NB4 (cell line): ENCODE measurements around the gene ZACN.

Experiments used
- MYC ChIP-seq: IDR thresholded peaks from 2 replicates; pipeline ENCODE4 v1.6.1; 2011; ENCODE audit warnings: low read depth, low read length
- POLR2A ChIP-seq: IDR thresholded peaks from 2 replicates; pipeline ENCODE4 v1.6.1; 2011; ENCODE audit warnings: mild to moderate bottlenecking; ENCODE audit not compliant: insufficient read length; ENCODE audit errors: extremely low read depth
- TF ChIP-seq, protein P1 (sequence below): IDR thresholded peaks from one replicate; pipeline ENCODE4 v1.5.1; 2012; ENCODE audit warnings: low read depth, low read length
- TF ChIP-seq, protein P2 (sequence below): IDR thresholded peaks from 2 replicates; pipeline ENCODE4 v1.6.1; 2011; ENCODE audit warnings: low read depth, low read length

DNA sequence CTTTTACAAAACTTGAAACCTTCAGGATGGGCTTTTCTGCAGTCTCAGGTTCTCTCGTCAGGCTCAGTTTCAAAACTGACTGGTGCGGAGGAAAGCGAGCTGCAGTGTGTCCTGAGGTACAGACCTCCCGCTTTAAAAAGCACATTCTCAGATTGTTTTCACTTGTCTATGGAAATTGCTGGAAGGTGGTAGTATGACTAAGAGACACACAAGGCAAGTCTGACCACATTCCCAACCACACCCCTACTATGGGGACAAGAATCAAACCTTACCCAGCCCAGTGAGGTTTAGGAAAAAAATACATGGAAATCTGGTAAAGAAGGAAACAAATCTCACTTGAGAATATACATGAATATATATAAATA, 24.9 kb upstream of the ZACN start:
- TF ChIP-seq, protein P1, sequence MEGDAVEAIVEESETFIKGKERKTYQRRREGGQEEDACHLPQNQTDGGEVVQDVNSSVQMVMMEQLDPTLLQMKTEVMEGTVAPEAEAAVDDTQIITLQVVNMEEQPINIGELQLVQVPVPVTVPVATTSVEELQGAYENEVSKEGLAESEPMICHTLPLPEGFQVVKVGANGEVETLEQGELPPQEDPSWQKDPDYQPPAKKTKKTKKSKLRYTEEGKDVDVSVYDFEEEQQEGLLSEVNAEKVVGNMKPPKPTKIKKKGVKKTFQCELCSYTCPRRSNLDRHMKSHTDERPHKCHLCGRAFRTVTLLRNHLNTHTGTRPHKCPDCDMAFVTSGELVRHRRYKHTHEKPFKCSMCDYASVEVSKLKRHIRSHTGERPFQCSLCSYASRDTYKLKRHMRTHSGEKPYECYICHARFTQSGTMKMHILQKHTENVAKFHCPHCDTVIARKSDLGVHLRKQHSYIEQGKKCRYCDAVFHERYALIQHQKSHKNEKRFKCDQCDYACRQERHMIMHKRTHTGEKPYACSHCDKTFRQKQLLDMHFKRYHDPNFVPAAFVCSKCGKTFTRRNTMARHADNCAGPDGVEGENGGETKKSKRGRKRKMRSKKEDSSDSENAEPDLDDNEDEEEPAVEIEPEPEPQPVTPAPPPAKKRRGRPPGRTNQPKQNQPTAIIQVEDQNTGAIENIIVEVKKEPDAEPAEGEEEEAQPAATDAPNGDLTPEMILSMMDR = no peak
- no peak for TF ChIP-seq POLR2A
- TF ChIP-seq, protein P2, sequence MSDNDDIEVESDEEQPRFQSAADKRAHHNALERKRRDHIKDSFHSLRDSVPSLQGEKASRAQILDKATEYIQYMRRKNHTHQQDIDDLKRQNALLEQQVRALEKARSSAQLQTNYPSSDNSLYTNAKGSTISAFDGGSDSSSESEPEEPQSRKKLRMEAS = no peak
- no peak for TF ChIP-seq MYC
